Thymus (tissue), 11 donors: ENCODE results near the gene C10orf95. TPM values are rescaled to one million over a fixed set of nuclear protein-coding genes. Genes with fewer than 3 reads are reported as not detected.

ENCODE experiments used
- DNase-seq, 9 donors: peaks; one replicate each; pipeline ENCODE4 v3.0.0-alpha.2; 2013; ENCODE audit warnings: low spot score in 9 of 9, low read depth in 6 of 9, missing footprints in 1 of 9
- H3K27ac ChIP-seq, 2 donors: one replicate each; pipeline ENCODE4 v1.5.1; 2013; ENCODE audit warnings: control low read depth in 1 of 2, low read depth in 1 of 2, low read length in 1 of 2, mild to moderate bottlenecking in 1 of 2, moderate library complexity in 1 of 2
- H3K27me3 ChIP-seq, 2 donors: one replicate each; pipeline ENCODE4 v1.5.1; 2013; ENCODE audit warnings: low read length in 1 of 2; ENCODE audit not compliant: control insufficient read depth in 2 of 2, insufficient read depth in 1 of 2
- H3K36me3 ChIP-seq, 2 donors: one replicate each; pipeline ENCODE4 v1.5.1; 2013; ENCODE audit warnings: low read length in 1 of 2, mild to moderate bottlenecking in 1 of 2, moderate library complexity in 1 of 2; ENCODE audit not compliant: control insufficient read depth in 2 of 2, insufficient read depth in 2 of 2
- H3K4me1 ChIP-seq, 2 donors: one replicate each; pipeline ENCODE4 v1.5.1; 2013; ENCODE audit warnings: low read length in 2 of 2; ENCODE audit not compliant: control insufficient read depth in 2 of 2, insufficient read depth in 2 of 2
- H3K4me3 ChIP-seq, 2 donors: one replicate each; pipeline ENCODE4 v1.5.1; 2013; ENCODE audit warnings: low read length in 2 of 2, control low read depth in 1 of 2, mild to moderate bottlenecking in 1 of 2
- H3K9me3 ChIP-seq, 2 donors: one replicate each; pipeline ENCODE4 v1.5.1; 2013; ENCODE audit warnings: low read length in 1 of 2, mild to moderate bottlenecking in 1 of 2; ENCODE audit not compliant: control insufficient read depth in 2 of 2, insufficient read depth in 1 of 2
- whole genome bisulfite sequencing: extraction: QIAGEN DNeasy Blood & Tissue Kit; methylation state at CpG from one replicate; pipeline ENCODE4 v1.1.7; 2013; 5-methylcytosine and 5-hydroxymethylcytosine counted together
- polyA plus RNA-seq: library from polyadenylated mRNA; stranded (reverse); fragments of 200-250 nt; gene quantifications from one replicate; pipeline ENCODE4 v1.2.3, GENCODE V29; 2013
- total RNA-seq: library from RNA; stranded (reverse); fragments of 120-200 nt; gene quantifications from one replicate; pipeline ENCODE4 v1.2.4, GENCODE V29; 2013
- donor health status: healthy.

The C10orf95 gene
- total and polyA plus RNA-seq, 2 donors, result 0.19 to 0.46 TPM

GRCh38 chr10:102403115-102403514, 48.2 kb downstream of the C10orf95 start:
- Histone ChIP-seq H3K9me3 (no peaks in the 10 kb centered on the region), H3K4me3 (no peak overlapping the region), H3K27me3 (peaks cover 9 to 33% of the 10 kb centered on the region in 2 donors), H3K4me1 (peaks cover 0 to 13% of the 10 kb centered on the region in 2 donors), H3K36me3 (peaks cover 9 to 18% of the 10 kb centered on the region in 2 donors), H3K27ac (no peak overlapping the region)
- DNase-seq, result no peak
- WGBS, result 96% methylated on average over 13 of the region's 13 CpGs

- no peak overlapping the region for H3K4me3 ChIP-seq
- no peak for DNase-seq
- over 99% methylated on average over 5 of the region's 5 CpGs for WGBS
- H3K4me1 ChIP-seq, result peaks cover 0 to 17% of the 10 kb centered on the region in 2 donors
- H3K36me3 ChIP-seq, result peaks cover 9 to 25% of the 10 kb centered on the region in 2 donors
- no peaks in the 10 kb centered on the region for H3K9me3 ChIP-seq
- peaks cover 3 to 27% of the 10 kb centered on the region in 2 donors for H3K27me3 ChIP-seq
- no peak overlapping the region for H3K27ac ChIP-seq
These were observed 48.8 kb downstream of the C10orf95 start for GRCh38 chr10:102402512-102402896.

- Histone ChIP-seq H3K27ac (no peak overlapping the region), H3K4me3 (no peak overlapping the region), H3K36me3 (peaks cover 9 to 28% of the 10 kb centered on the region in 2 donors), H3K4me1 (peaks cover 0 to 18% of the 10 kb centered on the region in 2 donors), H3K27me3 (peaks cover 0 to 21% of the 10 kb centered on the region in 2 donors), H3K9me3 (no peaks in the 10 kb centered on the region)
- WGBS, result 95% methylated on average over 18 of the region's 18 CpGs
- no peak for DNase-seq
These were observed 49.4 kb downstream of the C10orf95 start for GRCh38 chr10:102401735-102402511.

GRCh38 chr10:102401342-102401654, 50.0 kb downstream of the C10orf95 start:
- no peak for DNase-seq
- H3K27ac ChIP-seq, result no peak overlapping the region
- no peaks in the 10 kb centered on the region for H3K9me3 ChIP-seq
- no peak overlapping the region for H3K4me3 ChIP-seq
- 98% methylated on average over 8 of the region's 8 CpGs for WGBS
- peaks cover 9 to 31% of the 10 kb centered on the region in 2 donors for H3K36me3 ChIP-seq
- peaks cover 0 to 18% of the 10 kb centered on the region in 2 donors for H3K27me3 ChIP-seq
- H3K4me1 ChIP-seq, result peaks cover 0 to 24% of the 10 kb centered on the region in 2 donors

- 97% methylated on average over 22 of the region's 22 CpGs for WGBS
- Histone ChIP-seq H3K4me3 (no peak overlapping the region), H3K4me1 (peaks cover 0 to 28% of the 10 kb centered on the region in 2 donors), H3K27me3 (peaks cover 0 to 17% of the 10 kb centered on the region in 2 donors), H3K36me3 (peaks cover 9 to 31% of the 10 kb centered on the region in 2 donors), H3K9me3 (no peaks in the 10 kb centered on the region), H3K27ac (no peak overlapping the region)
- no peak for DNase-seq
These were observed 50.6 kb downstream of the C10orf95 start for GRCh38 chr10:102400598-102401341.

- H3K4me3 ChIP-seq, result no peak overlapping the region
- WGBS, result 90% methylated on average over 17 of the region's 17 CpGs
These were observed 51.3 kb downstream of the C10orf95 start for GRCh38 chr10:102400076-102400475.

More at GRCh38 chr10:102400076-102400475, 51.3 kb downstream of the C10orf95 start:
- no peak overlapping the region for H3K27ac ChIP-seq
- peaks cover 9 to 31% of the 10 kb centered on the region in 2 donors for H3K36me3 ChIP-seq
- peaks cover 0 to 16% of the 10 kb centered on the region in 2 donors for H3K27me3 ChIP-seq
- no peak for DNase-seq
- peaks cover 0 to 33% of the 10 kb centered on the region in 2 donors for H3K4me1 ChIP-seq
- no peaks in the 10 kb centered on the region for H3K9me3 ChIP-seq

Other genes with a start within 250 kb of the C10orf95 start
- 0.19 TPM for gene ELOVL3, start 225.2 kb downstream of the C10orf95 start, total RNA-seq
- 0.48 TPM for gene ELOVL3, start 225.2 kb downstream of the C10orf95 start, polyA plus RNA-seq
- 0.05 TPM for gene PITX3, start 210.0 kb downstream of the C10orf95 start, total RNA-seq
- gene PITX3, start 210.0 kb downstream of the C10orf95 start, polyA plus RNA-seq, result 0.02 TPM
- 9.6 TPM for gene GBF1, start 206.0 kb downstream of the C10orf95 start, total RNA-seq
- gene GBF1, start 206.0 kb downstream of the C10orf95 start, polyA plus RNA-seq, result 11.1 TPM
- gene NFKB2, start 55.8 kb downstream of the C10orf95 start, total RNA-seq, result 35.6 TPM
- 37.8 TPM for gene NFKB2, start 55.8 kb downstream of the C10orf95 start, polyA plus RNA-seq
- gene PSD, start 32.8 kb downstream of the C10orf95 start, total RNA-seq, result 4.6 TPM
- 3.8 TPM for gene PSD, start 32.8 kb downstream of the C10orf95 start, polyA plus RNA-seq
- 7.8 TPM for gene FBXL15, start 30.7 kb downstream of the C10orf95 start, total RNA-seq
- gene FBXL15, start 30.7 kb downstream of the C10orf95 start, polyA plus RNA-seq, result 12.0 TPM
- 40.5 TPM for gene CUEDC2, start 19.0 kb downstream of the C10orf95 start, total RNA-seq
- 52.4 TPM for gene CUEDC2, start 19.0 kb downstream of the C10orf95 start, polyA plus RNA-seq
- 60.2 TPM for gene ACTR1A, start 51.2 kb upstream of the C10orf95 start, total RNA-seq
- 63.7 TPM for gene ACTR1A, start 51.2 kb upstream of the C10orf95 start, polyA plus RNA-seq
- gene SUFU, start 52.4 kb upstream of the C10orf95 start, total RNA-seq, result 2.6 TPM
- gene SUFU, start 52.4 kb upstream of the C10orf95 start, polyA plus RNA-seq, result 4.3 TPM
- 21.7 TPM for gene TRIM8, start 192.9 kb upstream of the C10orf95 start, total RNA-seq
- 65.5 TPM for gene TRIM8, start 192.9 kb upstream of the C10orf95 start, polyA plus RNA-seq